Mucosa of descending colon (tissue), 3 donors: Measurements from ENCODE around the gene AZU1. TPM values are rescaled to one million over a fixed set of nuclear protein-coding genes. Genes with fewer than 3 reads are reported as not detected.

Experiments
- ATAC-seq: fragments of 200-7000 bp; cut with Tn5 transposase; one replicate; pipeline ENCODE4 v1.9.1; 2020; ENCODE audit warnings: mild to moderate bottlenecking, moderate library complexity
- DNase-seq, 3 donors: peaks; one replicate each; pipeline ENCODE4 v3.0.0-alpha.2; 2020
- H3K36me3 ChIP-seq: fragments of 200-600 bp; one replicate; pipeline ENCODE4 v1.8.0; 2021; ENCODE audit warnings: low read depth, mild to moderate bottlenecking
- H3K4me1 ChIP-seq: fragments of 200-600 bp; one replicate; pipeline ENCODE4 v1.8.0; 2021; ENCODE audit warnings: low read depth, mild to moderate bottlenecking
- H3K4me3 ChIP-seq: fragments of 200-600 bp; one replicate; pipeline ENCODE4 v1.8.0; 2021; ENCODE audit warnings: mild to moderate bottlenecking
- H3K9me3 ChIP-seq: fragments of 200-600 bp; one replicate; pipeline ENCODE4 v1.8.0; 2021; ENCODE audit warnings: mild to moderate bottlenecking
- CTCF ChIP-seq: fragments of 200-600 bp; IDR thresholded peaks from one replicate; pipeline ENCODE4 v1.8.0; 2022; ENCODE audit warnings: antibody characterized with exemption, mild to moderate bottlenecking
- intact Hi-C, 2 donors: fragments of 100-400 bp; cut with DNase I in 1 of 2; cut with micrococcal nuclease in 1 of 2; formaldehyde crosslinking; loops; one replicate each; pipeline versions ENCODE4 v1.11.0 to v1.11.1; 2022; cut with DNase I, micrococcal nuclease
- total RNA-seq, 3 donors: library from RNA; stranded (reverse); fragmentation: NEBNext Ultra II Directional in 2 of 3; extraction: Animal tissue kit (Norgen Biotek cat#: 25700) in 2 of 3; gene quantifications; one replicate each; pipeline versions ENCODE4 v1.2.1 to v1.2.4, GENCODE V29; 2021 to 2023
- donor health status: DM: no; HTN: no; CAD: no; lungs with moderate emphysema.
- donor health status: DM: no; HTN: no; CAD: no.
- donor health status: DM: no; HTN: yes; CAD: no.

Gene AZU1
- total RNA-seq, 3 donors from 2014 or later = 0.25 TPM; not detected in 2

- DNase-seq (no peak), ATAC-seq (no peak)
- Histone ChIP-seq H3K4me1 (no peaks in the 10 kb centered on the region), H3K4me3 (no peak overlapping the region), H3K9me3 (no peaks in the 10 kb centered on the region), H3K36me3 (no peaks in the 10 kb centered on the region)
- no peak for TF ChIP-seq CTCF
- intact Hi-C loops = no loop called here
Observed at GRCh38 chr19:827314-827709, 325 bp upstream of the AZU1 start.

DNA sequence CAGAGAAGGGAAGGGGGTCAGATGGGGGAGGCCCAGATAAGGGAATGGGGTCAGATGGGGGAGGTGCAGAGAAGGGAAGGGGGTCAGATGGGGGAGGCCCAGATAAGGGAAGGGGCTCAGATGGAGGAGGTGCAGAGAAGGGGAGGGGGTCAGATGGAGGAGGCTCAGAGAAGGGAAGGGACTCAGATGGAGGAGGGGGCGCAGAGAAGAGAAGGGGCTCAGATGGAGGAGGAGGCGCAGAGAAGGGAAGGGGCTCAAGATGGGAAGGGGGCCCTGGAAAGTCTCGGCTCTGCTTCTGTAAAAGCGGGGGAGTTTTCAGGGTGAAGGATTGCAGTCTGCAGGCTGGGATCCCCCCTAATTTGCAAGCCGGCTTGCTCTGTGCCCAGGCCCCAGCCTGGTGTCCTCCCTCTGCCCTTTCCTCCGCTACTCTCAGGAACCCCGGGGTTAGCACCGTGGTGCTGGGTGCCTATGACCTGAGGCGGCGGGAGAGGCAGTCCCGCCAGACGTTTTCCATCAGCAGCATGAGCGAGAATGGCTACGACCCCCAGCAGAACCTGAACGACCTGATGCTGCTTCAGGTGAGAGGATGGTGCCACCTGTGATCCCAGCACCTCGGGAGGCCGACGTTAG, 1.6 kb downstream of the AZU1 start:
- ATAC-seq (no peak), DNase-seq (no peak)
- Histone ChIP-seq H3K4me3 (no peak overlapping the region), H3K36me3 (no peaks in the 10 kb centered on the region), H3K9me3 (no peaks in the 10 kb centered on the region), H3K4me1 (no peaks in the 10 kb centered on the region)
- intact Hi-C loops = no loop called here
- TF ChIP-seq CTCF = no peak

DNA sequence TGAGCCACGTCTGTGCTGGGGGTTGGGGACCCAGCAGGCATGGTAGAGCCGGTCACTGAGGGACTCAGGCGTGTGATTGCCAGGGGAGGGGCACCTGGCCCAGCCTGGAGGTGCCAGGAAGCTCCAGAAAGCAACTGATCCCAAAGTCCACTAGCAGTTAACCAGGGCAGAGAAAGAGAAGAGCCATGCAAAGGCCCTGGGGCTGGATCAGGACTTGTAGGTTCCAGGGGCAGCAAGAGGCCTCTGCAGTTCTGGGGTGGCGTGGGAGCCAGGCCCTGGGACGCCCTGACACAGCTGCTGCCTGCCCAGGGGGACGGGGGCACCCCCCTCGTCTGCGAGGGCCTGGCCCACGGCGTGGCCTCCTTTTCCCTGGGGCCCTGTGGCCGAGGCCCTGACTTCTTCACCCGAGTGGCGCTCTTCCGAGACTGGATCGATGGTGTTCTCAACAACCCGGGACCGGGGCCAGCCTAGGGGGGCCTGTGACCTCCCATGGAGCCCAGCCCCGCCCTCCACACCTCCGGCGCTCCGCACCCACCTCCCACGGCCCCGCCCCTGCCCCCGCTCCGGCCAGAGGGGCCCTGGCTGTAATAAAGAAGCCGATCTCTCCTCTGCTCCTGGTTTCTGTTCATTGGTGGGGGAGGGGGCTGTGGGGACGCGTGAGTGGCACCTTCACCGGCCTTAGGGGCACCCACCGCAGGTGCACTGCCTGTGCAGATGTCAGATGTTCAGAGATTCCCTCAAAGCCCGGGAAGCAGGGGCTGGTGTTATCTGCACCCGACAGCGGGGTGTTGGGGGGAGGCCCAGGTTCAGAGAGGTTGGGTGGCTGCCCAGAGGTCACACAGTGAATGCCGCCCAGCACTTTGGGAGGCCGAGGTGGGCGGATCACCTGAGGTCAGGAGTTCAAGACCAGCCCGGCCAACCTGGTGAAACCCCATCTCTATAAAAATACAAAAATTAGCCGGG, 4.1 kb downstream of the AZU1 start:
- no peak for DNase-seq
- no peaks in the 10 kb centered on the region for H3K4me1 ChIP-seq
- intact Hi-C loops = no loop called here
- no peak overlapping the region for H3K4me3 ChIP-seq
- no peak for ATAC-seq
- H3K9me3 ChIP-seq = no peaks in the 10 kb centered on the region
- H3K36me3 ChIP-seq = no peaks in the 10 kb centered on the region
- no peak for TF ChIP-seq CTCF

DNA sequence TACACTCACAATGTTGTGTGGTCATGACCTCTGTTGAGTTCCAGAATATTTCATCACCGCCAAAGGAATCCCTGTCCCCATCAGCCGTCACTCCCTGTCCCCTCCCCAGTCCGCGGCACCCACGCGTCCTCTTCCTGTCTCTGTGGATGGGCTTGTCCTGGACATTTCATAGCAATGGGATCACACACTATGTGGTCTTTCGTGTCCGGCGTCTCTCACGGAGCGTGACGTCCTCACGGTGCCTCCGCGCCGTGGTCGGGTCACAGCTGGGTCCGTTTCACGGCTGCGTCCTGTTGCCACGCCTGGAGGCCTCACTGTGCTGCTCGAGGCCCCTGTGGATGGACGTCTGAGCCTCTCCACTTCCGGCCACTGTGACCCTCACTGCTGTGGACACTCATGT, 6.6 kb downstream of the AZU1 start:
- Histone ChIP-seq H3K4me3 (no peak overlapping the region), H3K36me3 (no peaks in the 10 kb centered on the region), H3K4me1 (no peaks in the 10 kb centered on the region), H3K9me3 (no peaks in the 10 kb centered on the region)
- no peak for ATAC-seq
- intact Hi-C loops = no loop called here
- no peak for TF ChIP-seq CTCF
- no peak for DNase-seq

GRCh38 chr19:835210-835810, 7.7 kb downstream of the AZU1 start:
- no peak for DNase-seq

More at GRCh38 chr19:835210-835810, 7.7 kb downstream of the AZU1 start:
- intact Hi-C loops = no loop called here
- H3K36me3 ChIP-seq = no peaks in the 10 kb centered on the region
- H3K9me3 ChIP-seq = no peaks in the 10 kb centered on the region
- no peak overlapping the region for H3K4me3 ChIP-seq
- peak; percentile 33 for ATAC-seq
- TF ChIP-seq CTCF = no peak
- H3K4me1 ChIP-seq = no peaks in the 10 kb centered on the region
